ENCODE measurements around the gene FERMT1. TPM values are rescaled to one million over a fixed set of nuclear protein-coding genes. Genes with fewer than 3 reads are reported as not detected.

FERMT1 gene
- total and polyA plus RNA-seq, 7 donors: 0.03 to 1.0 (median 0.13) TPM

DNA sequence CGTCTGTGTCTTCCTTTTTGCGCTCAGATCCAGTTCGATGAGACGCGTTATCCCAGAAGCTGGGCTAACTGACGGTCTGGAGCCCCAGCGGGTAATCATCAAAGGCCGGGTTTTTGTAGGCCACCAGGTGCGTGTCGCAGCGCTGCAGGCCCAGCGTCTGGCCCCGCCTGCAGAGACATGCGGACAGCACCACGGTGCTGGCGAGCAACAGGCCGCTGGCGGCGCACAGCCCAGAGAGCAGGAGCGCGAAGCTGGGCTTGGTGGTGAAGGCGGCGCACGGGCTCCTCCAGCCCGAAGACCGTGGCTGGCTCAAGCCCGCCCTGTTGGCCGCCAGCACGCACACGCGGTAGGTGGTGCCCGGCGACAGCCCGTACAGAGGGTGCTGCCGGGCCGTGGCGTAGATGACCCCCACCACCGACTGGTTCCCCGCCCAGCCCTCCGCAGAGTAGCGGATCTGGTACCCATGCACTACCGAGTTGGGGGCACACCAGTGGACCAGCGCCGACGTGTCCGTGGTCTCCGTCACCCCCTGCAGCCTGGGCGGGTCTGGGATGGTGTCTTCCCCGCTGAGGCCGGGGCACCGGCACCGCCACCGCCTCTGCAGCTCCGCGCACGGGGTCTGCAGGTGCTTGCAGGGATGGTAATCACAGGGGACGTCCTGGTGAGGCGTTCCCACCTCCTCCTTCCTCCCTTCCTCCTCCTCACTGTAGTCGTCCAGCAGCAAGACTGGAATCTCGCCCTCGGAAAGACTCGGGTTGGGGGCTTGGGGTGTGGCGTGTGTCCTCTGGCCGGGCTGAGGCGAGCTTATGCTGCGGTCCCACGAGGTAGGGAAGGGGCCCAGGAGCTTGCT, 81.6 kb downstream of the FERMT1 start:
- no peaks in the 10 kb centered on the region for H3K27me3 ChIP-seq (ENCODE audit: insufficient read depth in 3 of 3, low read length in 2 of 3)
- DNase-seq: peak in 1 of 2 donors; percentile 51
- H3K4me1 ChIP-seq: no peaks in the 10 kb centered on the region
- ATAC-seq: peak; percentile 16 to 42 (median 21)
- intact Hi-C loops (cut with DNase I): no loop called here
- peaks cover 1 to 65% of the 10 kb centered on the region in 2 donors for H3K36me3 ChIP-seq (ENCODE audit: insufficient read depth in 1 of 2, low read depth in 1 of 2)
- H3K4me3 ChIP-seq: no peak overlapping the region
- WGBS, 3 donors: 81 to 84% (median 82%) methylated on average over 62 to 67 of the region's 67 CpGs
- TF ChIP-seq, protein P1, sequence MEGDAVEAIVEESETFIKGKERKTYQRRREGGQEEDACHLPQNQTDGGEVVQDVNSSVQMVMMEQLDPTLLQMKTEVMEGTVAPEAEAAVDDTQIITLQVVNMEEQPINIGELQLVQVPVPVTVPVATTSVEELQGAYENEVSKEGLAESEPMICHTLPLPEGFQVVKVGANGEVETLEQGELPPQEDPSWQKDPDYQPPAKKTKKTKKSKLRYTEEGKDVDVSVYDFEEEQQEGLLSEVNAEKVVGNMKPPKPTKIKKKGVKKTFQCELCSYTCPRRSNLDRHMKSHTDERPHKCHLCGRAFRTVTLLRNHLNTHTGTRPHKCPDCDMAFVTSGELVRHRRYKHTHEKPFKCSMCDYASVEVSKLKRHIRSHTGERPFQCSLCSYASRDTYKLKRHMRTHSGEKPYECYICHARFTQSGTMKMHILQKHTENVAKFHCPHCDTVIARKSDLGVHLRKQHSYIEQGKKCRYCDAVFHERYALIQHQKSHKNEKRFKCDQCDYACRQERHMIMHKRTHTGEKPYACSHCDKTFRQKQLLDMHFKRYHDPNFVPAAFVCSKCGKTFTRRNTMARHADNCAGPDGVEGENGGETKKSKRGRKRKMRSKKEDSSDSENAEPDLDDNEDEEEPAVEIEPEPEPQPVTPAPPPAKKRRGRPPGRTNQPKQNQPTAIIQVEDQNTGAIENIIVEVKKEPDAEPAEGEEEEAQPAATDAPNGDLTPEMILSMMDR (IDR thresholded peaks at IDR 0.05): no peak
- no peaks in the 10 kb centered on the region for H3K9me3 ChIP-seq
- no peak overlapping the region for H3K27ac ChIP-seq

DNA sequence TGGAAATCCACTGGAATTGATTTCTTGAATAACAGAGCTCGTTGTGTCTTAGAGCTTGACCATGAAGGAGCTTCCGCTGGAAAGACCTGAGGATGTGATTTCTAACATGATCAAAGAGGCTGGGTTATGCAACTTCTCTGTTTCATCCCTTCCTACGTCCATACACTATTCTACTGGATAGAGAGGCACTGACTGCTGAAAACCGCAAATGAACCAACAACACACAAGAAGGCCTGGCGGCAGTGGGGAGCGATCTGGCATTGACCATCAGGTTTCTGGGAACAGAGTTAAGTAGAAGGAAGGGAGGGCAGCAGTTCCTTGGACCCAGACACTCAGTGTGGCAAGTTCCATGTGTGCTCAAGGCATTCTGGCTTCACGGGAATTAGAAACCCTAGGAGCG, 82.3 kb downstream of the FERMT1 start:
- intact Hi-C loops (cut with DNase I): no loop called here
- Histone ChIP-seq H3K36me3 (ENCODE audit: insufficient read depth in 1 of 2, low read depth in 1 of 2) (peaks cover 3 to 71% of the 10 kb centered on the region in 2 donors), H3K9me3 (no peaks in the 10 kb centered on the region), H3K27me3 (ENCODE audit: insufficient read depth in 3 of 3, low read length in 2 of 3) (no peaks in the 10 kb centered on the region), H3K4me1 (peaks cover under 1% of the 10 kb centered on the region), H3K27ac (no peak overlapping the region), H3K4me3 (no peak overlapping the region)
- TF ChIP-seq, protein P1 (IDR thresholded peaks at IDR 0.05): no peak
- DNase-seq (no peak), ATAC-seq (no peak)
- WGBS, 3 donors: 93 to 95% (median 93%) methylated on average over 8 of the region's 8 CpGs

DNA sequence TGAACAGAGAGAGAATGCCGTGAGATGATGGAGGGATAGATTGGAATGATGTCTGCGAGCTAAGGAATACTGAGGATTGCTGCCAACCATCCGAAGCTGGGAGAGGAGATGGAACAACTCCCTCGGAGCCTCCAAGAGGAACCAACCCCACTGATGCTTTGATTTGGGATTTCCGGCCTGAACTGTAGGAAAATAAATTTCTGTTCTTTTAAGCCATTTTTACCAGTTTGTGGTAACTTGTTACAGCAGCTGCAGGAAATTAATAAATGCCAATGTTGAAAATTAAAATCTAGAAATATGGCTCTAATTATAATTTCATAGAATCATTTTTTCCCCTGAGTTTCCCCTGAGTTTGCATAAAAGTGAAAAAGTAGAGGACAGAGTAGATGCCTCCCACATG, 83.1 kb downstream of the FERMT1 start:
- H3K36me3 ChIP-seq (ENCODE audit: insufficient read depth in 1 of 2, low read depth in 1 of 2): peaks cover 3 to 77% of the 10 kb centered on the region in 2 donors
- no peak for ATAC-seq

DNA sequence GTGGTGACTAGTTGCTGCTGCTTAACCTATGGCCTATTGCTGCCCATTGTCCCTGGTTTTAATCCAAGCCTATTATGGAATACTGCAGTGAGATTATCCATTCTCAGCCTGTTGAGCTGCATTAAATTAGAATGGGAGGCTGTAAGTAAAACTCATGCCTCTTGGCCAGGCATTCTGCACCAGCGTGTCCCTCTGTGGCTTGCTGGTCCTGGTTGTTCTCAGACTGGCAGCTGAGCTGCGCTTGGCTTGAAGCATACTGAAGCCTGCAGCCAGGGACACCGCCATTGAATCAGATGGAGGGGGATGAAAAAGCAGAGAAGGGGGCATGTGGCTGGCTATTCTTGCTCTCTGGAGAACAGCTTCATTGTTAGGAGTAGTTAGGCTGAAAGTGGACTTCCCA, 84.6 kb downstream of the FERMT1 start:
- Histone ChIP-seq H3K27me3 (ENCODE audit: insufficient read depth in 3 of 3, low read length in 2 of 3) (no peaks in the 10 kb centered on the region), H3K4me1 (peaks cover 20% of the 10 kb centered on the region), H3K9me3 (no peaks in the 10 kb centered on the region), H3K27ac (no peak overlapping the region), H3K36me3 (ENCODE audit: insufficient read depth in 1 of 2, low read depth in 1 of 2) (peaks cover 3 to 86% of the 10 kb centered on the region in 2 donors), H3K4me3 (no peak overlapping the region)
- intact Hi-C loops (cut with DNase I): no loop called here
- DNase-seq (no peak), ATAC-seq (no peak)
- WGBS, 3 donors: 69 to 89% (median 73%) methylated on average over 3 of the region's 3 CpGs
- TF ChIP-seq, protein P1 (IDR thresholded peaks at IDR 0.05): no peak

More for the DNA sequence above, 83.1 kb downstream of the FERMT1 start:
- TF ChIP-seq, protein P1 (IDR thresholded peaks at IDR 0.05): no peak
- Histone ChIP-seq H3K27ac (no peak overlapping the region), H3K4me1 (peaks cover 8% of the 10 kb centered on the region), H3K9me3 (no peaks in the 10 kb centered on the region), H3K27me3 (ENCODE audit: insufficient read depth in 3 of 3, low read length in 2 of 3) (no peaks in the 10 kb centered on the region), H3K4me3 (no peak overlapping the region)
- WGBS, 3 donors: 73 to 78% (median 74%) methylated on average over 5 of the region's 5 CpGs
- DNase-seq: no peak
- intact Hi-C loops (cut with DNase I): no loop called here
